Daoy (cell line): Measurements from ENCODE around the gene CCDC82. TPM values are rescaled to one million over a fixed set of nuclear protein-coding genes. Genes with fewer than 3 reads are reported as not detected.

Experiments
- DNase-seq: peaks from one replicate; pipeline ENCODE4 v3.0.0-alpha.2; 2015; ENCODE audit warnings: low read depth
- total RNA-seq: library from RNA; depleted of rRNA; stranded (reverse); fragments of >200 nt; shearing (Covaris generic); gene quantifications from 2 replicates; pipeline ENCODE4 v1.2.3, GENCODE V29; 2014; rRNA removed

The CCDC82 gene
- total RNA-seq, 1 experiment from 2014 or later: 13.6 TPM

GRCh38 chr11:96306933-96307775 is 82.6 kb downstream of the CCDC82 start:
- DNase-seq: peak; percentile 98

- peak; percentile 48 for DNase-seq
Measured at GRCh38 chr11:96306600-96306932, 83.1 kb downstream of the CCDC82 start.

- DNase-seq: no peak
Measured at GRCh38 chr11:96306071-96306470, 83.6 kb downstream of the CCDC82 start.

- no peak for DNase-seq
Measured at GRCh38 chr11:96303980-96304379, 85.7 kb downstream of the CCDC82 start.

- peak; percentile 66 for DNase-seq
Measured at GRCh38 chr11:96303064-96303463, 86.6 kb downstream of the CCDC82 start.

Other genes with a start within 250 kb of the CCDC82 start
- 6.2 and 6.6 TPM in 2 replicates for gene MAML2, start 46.7 kb downstream of the CCDC82 start, total RNA-seq
- 4.7 and 5.2 TPM in 2 replicates for gene JRKL, start 101 bp upstream of the CCDC82 start, total RNA-seq